PFSK-1 (cell line): Measurements from ENCODE around the gene GASK1A.

Experiments used
- FOXP2 ChIP-seq: optimal IDR thresholded peaks from 2 replicates; pipeline ENCODE3; 2011; ENCODE audit warnings: borderline replicate concordance, control low read depth, inconsistent platforms; ENCODE audit not compliant: insufficient read depth; ENCODE audit errors: extremely low read length, extremely low read depth
- POLR2AphosphoS5 ChIP-seq: IDR thresholded peaks from 2 replicates; pipeline ENCODE4 v1.6.1; 2012; ENCODE audit warnings: low read depth, mild to moderate bottlenecking, control low read depth, low read length, moderate library complexity
- REST ChIP-seq, 2 experiments: IDR thresholded peaks; 2 replicates each; pipeline versions ENCODE4 v1.6.1 to v1.8.0; 2011 to 2012; ENCODE audit warnings: low read depth in 2 of 2, low read length in 2 of 2, control low read depth in 1 of 2, inconsistent platforms in 1 of 2, mild to moderate bottlenecking in 1 of 2, moderate library complexity in 1 of 2; ENCODE audit not compliant: insufficient read depth in 1 of 2
- SIN3A ChIP-seq: IDR thresholded peaks from 2 replicates; pipeline ENCODE4 v1.6.1; 2012; ENCODE audit warnings: mild to moderate bottlenecking, low read length, moderate library complexity, borderline replicate concordance; ENCODE audit not compliant: insufficient read depth
- TAF1 ChIP-seq: IDR thresholded peaks from 2 replicates; pipeline ENCODE4 v1.6.1; 2012; ENCODE audit warnings: low read length, control low read depth, borderline replicate concordance; ENCODE audit not compliant: insufficient read depth

The GASK1A gene

GRCh38 chr3:42996021-42996420, 16.9 kb downstream of the GASK1A start:
- no peak for TF ChIP-seq FOXP2
- TF ChIP-seq SIN3A, result no peak
- no peak for TF ChIP-seq REST (IDR thresholded peaks at IDR 0.05; ENCODE audit: insufficient read depth in 1 of 2, low read depth in 2 of 2, low read length in 2 of 2)
- no peak for TF ChIP-seq POLR2AphosphoS5
- no peak for TF ChIP-seq TAF1

DNA sequence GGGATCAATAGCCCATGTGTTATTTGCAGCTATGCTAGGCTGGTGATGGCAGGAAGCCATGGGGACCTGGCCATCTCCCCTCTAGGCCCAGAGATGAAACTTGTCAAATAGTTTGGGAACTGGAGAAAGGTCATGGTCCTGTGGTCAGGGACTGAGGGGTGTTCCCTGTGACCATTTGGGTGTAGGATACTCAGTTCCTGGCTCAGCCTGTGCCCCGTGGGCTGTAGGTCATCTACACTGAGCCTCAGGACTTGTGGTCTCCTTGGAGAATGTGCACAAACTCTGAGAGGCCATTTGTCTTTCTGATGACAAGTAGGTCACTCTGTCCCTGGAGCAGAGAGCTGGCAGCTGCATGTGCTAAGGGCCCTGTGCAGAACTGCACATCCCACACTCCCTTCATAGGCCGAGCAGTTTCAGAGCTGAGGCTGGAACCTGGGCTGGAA, 17.5 kb downstream of the GASK1A start:
- no peak for TF ChIP-seq POLR2AphosphoS5
- no peak for TF ChIP-seq SIN3A
- TF ChIP-seq TAF1, result no peak
- TF ChIP-seq FOXP2, result no peak
- TF ChIP-seq REST (IDR thresholded peaks at IDR 0.05; ENCODE audit: insufficient read depth in 1 of 2, low read depth in 2 of 2, low read length in 2 of 2), result no peak

DNA sequence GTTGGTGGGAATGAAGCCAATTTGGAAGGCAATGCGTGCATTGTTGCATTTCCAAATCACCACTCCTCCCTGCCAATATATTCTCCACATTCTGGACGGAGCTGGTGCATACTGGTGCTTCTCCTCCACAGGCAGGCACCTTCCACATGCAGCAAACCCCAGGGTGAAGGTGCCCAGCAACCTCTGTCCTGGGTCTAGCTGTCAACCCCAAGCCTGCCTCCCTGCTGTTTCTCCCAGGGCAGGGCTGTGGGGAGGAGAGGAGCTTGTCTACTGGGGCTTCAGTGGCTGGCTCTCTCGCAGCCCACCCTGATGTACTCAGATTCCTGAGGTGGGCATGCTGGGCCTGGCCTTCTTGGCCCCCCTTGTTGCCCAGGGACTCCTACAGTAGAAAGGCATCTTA, 20.1 kb downstream of the GASK1A start:
- TF ChIP-seq SIN3A, result no peak
- TF ChIP-seq FOXP2, result no peak
- TF ChIP-seq POLR2AphosphoS5, result no peak
- no peak for TF ChIP-seq TAF1
- no peak for TF ChIP-seq REST (IDR thresholded peaks at IDR 0.05; ENCODE audit: insufficient read depth in 1 of 2, low read depth in 2 of 2, low read length in 2 of 2)

- TF ChIP-seq FOXP2, result no peak
- no peak for TF ChIP-seq REST (IDR thresholded peaks at IDR 0.05; ENCODE audit: insufficient read depth in 1 of 2, low read depth in 2 of 2, low read length in 2 of 2)
- no peak for TF ChIP-seq SIN3A
- no peak for TF ChIP-seq POLR2AphosphoS5
- no peak for TF ChIP-seq TAF1
These were observed 20.5 kb downstream of the GASK1A start for GRCh38 chr3:42999632-43000031.

DNA sequence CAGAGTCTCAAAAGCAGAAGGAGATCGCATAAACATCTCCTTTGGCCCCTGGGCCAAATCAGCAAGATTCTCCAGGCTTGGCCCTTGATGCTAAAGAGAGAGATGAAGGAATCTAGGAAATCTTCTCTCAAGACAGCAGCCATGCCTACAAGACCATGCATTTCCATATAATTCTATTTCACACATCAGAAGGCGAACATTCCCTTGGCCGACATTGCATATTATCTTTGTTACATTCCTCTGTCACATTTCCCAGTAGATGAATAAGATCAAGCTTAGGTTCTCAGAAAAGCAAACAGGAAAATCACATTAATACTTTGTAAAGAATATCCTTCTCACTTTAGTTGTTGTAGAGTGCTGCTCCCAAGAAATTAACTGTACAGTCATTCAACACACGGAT, 21.3 kb downstream of the GASK1A start:
- TF ChIP-seq TAF1 (no peak), POLR2AphosphoS5 (no peak), REST (IDR thresholded peaks at IDR 0.05; ENCODE audit: insufficient read depth in 1 of 2, low read depth in 2 of 2, low read length in 2 of 2) (no peak), FOXP2 (no peak), SIN3A (no peak)
